HG02588 (cell line): Measurements from ENCODE around the gene TOM1.
A peak's percentile ranks its signal among the peaks of the same experiment; 100 is the strongest.

Experiments used
- ATAC-seq: cut with Tn5 transposase; IDR thresholded peaks from one replicate; pipeline ENCODE4 v1.9.1; 2021; ENCODE audit warnings: mild to moderate bottlenecking, moderate library complexity; ENCODE audit not compliant: unreplicated experiment

Gene TOM1

DNA sequence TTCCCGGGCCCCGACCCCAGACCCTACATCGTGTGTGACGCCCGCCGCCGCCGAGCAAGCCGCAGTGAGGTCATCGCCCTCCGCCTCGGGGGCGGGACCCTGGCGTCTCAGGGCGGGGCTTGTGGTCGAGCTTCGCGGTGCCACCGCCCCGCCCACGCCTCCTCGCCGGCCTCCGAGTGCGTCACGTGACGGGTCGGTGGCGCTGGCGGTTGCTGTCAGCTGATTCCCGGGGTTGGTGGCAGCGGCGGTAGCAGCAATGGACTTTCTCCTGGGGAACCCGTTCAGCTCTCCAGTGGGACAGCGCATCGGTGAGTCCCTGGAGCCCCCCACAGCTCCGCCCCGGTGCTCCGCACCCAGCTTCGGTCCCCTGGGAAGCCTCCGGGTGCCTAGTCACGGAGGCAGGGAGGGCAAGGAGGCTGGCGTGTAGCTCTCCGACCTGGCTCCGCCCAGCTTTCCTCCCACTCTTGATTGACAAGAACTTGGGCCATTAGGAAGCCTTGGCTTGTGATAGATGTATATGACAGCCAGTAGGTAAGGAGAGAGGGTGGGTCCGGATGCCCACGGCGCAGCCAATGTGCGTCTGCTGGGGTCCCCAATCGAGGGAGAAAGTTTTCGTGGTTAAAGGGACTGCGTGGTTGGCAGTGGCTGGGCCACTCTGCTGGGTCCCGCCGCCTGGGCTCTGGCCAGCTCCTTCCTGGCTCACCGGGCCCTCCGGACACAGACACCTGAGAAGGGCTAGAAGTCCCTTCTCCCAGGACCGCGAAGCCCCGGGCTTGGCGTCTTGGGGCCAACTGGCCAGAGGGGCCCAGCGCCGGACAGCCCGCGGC lies at the start of gene TOM1:
TOM1 (plus strand) TSS at position 222 of the 827 bp plus-strand sequence; CDS start at position 257, 35 bp downstream.
- peak; percentile 94 for ATAC-seq

DNA sequence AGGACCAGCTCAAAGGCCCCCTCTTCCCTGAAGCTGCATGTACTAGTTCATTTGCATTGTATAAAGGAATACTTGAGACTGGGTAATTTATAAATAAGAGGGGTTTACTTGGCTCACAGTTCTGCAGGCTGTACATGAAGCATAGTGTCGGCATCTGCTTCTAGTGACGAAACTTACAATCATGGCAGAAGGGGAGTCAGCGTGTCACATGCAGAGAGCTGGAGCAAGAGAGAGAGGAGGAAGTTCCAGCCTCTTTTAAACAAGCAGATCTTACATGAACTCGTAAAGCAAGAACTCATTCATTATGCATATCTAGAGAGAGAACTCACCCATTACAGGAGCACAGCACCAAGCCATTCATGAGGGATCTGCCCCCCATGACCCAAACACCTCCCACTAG lies 49.5 kb upstream of the TOM1 start:
- no peak for ATAC-seq

DNA sequence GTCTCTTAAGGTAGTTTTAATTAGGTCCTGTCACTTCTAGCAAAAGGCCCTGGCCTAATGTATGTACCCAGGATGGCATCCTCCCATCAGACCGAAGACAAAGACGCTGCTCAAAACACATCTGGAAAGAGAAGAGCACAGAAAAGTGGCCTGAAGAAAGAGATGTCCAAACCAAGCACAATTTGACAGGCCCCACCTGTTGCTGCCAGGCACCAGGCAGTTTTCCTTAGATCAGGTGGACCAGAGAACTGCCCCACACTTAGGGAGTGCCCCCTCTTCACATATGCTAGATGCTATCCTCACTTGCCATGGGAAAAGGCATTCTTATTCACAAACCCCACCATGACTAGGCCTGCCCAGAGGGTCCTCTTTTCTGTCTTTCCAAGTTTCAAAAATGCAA lies 45.7 kb upstream of the TOM1 start:
- no peak for ATAC-seq

DNA sequence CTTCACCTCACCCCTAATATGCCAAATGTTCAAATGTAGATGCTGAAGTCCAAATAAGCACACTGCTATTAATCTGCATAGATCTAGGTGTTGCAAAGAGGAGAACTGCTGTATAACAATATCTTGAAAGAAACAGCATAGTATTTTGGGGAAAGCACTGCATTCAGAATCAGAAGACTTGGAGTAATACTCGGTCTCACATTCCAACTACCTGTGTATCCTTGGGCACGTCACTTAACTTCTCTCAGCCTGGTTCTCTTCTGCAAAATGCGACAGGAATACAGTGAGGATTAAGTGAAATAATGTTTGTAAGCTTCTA lies 42.7 kb upstream of the TOM1 start:
- peak; percentile 9 for ATAC-seq

DNA sequence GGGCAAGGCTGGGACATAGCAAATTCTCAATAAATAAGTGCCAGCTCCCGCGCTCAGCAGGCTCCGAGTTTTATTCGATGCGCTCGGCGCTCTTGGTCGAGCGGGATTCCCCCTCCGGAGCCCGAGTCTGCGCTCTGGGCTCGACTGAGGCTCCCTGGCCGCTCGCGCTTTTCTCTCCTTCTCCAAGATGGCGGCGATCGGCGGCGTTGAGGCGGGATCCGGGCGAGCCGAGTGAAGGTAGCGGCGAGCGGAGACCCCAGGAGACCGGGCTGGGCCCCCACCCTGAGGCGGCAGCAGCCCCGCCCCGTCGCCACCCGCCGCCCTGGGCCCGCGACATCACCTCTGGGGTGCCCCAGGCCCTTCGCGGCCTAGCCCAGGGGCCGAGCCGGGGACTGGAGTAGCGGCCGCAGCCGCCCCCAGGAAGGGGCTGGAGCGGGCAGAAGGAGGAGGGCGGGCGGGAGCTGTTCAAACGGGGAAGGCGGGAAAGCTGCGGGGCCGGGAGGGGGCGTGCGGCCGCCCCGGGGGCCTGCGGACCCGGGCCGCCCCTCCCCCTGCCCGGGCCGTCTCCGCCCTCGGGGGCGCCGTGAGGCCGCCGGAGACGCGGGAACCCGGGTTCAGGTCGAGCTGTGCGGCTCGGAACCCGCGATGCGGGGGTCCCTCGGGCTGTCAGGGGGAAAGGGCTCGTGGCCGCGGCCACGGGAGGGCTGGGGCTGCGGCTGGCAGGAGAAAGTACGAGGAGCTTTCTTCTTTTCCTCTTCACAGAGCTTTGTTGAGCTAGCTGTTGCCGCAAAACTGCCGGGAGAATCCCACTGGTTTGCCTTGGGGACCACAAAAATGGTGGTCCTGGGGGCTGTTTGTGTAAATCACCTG lies 42.1 kb upstream of the TOM1 start, which contains the start of gene HMGXB4:
HMGXB4 (plus strand) TSS at position 173 of the 870 bp plus-strand sequence. CDS start 4,898 bp downstream, outside the sequence.
- ATAC-seq = peak; percentile 83

DNA sequence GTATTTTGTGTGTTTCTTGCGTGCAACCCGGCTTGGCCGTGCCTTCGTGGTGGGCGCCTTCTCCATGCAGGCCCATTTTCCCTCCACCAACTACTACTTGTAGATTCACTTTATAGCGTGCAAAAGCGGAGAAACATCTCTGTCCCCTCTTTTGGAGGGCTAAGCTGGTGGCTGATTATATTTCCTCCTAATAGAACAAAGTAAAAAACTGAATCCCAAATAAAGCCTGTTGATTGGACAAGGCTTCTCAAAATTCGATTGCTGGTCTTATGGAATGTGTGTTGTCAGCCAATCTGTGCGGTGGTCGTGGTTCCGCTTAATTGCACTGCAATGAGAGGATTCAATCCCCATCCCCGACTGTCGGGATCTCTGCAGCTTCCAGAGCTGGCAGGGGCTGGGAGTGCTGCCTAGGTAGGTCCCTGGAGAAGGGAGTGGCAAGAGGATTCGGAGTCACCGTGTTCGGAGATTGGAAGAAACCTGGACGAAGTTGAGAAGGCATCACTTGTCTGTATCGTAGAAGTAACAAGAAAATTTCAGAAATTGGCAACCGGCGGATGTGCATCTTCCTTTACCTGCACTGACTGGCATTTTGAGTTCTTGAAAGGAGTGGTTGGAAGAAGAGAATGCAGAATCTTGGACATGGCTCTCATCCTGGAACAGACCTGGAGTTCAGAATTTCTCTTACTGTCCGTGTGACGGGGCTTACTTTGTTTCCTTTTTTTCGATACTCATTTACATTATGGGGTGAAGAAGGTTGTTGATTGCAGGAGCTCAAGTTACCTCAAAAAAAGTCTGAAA lies 41.3 kb upstream of the TOM1 start:
- no peak for ATAC-seq

DNA sequence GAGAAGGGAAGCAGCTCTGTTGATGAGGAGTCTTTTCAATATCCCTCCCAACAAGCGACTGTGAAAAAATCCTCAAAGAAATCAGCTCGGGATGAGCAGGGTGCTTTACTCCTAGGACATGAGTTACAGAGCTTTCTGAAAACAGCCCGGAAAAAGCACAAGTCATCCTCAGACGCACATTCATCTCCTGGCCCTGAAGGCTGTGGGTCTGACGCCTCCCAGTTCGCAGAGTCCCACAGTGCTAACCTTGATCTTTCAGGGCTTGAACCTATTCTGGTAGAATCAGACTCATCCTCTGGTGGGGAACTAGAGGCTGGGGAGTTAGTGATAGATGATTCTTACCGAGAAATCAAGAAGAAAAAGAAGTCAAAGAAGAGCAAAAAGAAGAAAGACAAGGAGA lies 34.7 kb upstream of the TOM1 start:
- no peak for ATAC-seq

DNA sequence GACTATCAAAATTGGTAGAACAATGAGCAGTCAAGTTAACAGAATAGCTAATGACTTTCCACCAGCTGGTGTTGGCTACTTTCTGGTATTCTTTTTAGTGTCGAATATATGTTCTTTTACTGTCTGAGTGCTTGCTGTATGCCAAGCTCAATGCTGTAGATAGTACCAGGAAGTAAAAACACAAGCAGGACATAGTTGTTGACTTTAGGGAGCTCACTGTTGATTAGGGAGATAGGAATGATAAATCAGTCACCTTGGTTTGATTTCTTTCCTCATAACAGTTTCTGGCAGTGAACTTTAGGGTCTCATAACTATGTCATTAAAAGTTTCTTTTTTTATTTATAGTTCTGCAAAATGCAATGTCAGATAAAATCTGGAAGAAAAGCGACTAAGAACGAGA lies 33.4 kb upstream of the TOM1 start:
- ATAC-seq = no peak

DNA sequence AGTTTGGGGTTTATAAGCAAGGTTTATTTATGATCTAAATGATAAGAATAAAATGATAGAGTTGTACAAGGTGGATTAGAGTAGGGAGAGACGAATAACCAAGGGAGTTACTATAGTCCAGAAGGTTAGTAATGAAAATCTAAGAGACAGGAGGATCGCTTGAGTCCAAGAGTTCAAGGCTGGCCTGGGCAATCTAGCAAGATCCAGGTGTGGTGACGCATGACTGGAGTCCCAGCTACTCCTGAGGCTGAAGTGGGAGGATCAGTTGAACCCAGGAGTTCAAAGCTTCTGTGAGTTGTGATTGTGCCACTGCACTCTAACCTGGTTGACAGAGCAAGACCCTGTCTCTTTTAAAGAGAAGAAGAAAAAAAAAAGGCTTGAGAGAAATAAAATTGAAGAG lies 30.1 kb upstream of the TOM1 start:
- ATAC-seq = no peak

DNA sequence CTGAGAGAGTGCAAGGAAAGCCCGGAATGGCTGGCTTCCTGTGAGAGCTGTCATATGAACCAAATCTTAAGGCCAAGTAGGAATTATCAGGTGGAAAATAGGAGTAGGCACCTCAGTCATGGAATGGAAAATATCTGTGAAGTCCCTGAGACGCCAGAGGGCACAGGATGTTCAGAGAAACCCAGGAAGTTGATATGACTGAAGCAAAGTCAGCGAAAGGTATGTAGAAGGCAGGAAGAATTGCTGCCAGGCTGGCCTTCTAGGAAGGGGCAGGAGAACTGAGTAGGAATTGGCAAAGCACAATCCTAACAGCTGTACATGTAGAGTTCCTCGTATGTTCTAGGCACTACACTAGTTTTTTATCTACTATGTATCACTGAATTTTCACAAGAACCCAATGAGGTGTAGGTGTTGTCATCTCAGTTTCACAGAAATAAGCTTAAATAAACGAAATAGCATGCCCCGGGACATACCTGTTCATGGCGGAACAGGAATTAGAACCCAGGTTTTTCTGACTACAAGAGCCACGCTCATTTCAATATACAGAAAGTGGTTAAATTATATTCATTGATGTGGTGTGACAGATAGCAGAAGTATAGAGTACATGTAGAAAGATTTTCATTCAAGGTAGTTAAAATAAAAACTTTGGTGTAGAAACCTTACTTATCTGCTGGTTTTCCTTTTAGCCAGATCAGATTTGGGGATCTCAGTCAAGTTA lies 25.4 kb upstream of the TOM1 start:
- no peak for ATAC-seq

DNA sequence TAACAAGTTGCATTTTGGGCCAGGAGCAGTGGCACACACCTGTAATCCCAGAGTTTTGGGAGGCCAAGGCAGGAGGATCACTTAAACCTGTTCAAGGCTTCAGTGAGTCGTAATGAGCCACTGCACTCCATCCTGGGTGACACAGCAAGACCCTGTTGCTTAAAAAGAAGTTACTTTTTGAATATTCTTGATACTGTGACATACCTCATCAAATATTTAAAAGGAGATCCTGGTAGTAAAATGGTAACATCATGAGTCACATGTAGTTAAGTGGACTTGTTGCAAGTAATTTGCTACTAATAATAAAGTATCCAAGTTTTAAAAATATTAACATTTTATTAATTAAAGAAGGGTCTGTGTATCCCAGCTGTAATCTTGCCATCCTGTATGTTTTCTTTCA lies 24.1 kb upstream of the TOM1 start:
- no peak for ATAC-seq

DNA sequence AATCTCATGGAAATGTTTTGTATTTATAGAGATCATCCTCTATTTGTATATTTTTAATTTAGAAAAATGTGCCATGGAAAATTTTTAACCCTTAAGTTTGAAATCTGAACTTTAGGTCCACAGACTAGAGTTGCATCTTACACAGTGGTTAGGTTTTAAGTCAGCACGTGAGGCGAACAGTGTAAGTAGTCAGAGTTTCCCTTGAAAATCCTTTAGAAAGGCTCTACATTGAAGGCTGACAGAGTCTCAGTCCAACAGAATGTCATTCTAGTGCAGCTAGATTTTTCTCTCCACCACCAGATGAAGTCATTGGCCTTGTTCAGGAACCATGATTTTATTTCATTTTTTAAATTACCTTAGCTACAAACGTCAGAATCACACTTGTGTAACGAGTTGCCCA lies 23.7 kb upstream of the TOM1 start:
- no peak for ATAC-seq

DNA sequence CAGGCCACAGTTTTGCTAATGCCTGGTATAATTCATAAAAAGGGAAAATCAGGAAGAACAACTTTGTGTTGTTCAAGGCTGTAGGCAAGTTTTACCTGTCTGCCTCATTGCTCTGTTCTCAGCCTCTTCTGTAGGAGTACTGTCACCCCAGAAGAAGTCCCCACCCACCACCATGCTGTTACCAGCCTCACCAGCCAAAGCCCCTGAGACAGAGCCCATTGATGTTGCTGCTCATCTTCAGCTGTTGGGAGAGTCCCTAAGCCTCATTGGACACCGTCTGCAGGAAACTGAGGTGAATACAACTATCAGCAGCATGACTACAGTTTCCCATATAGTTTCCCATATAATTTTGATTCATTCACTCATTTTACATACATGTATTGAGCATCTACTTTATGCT lies 11.6 kb upstream of the TOM1 start:
- no peak for ATAC-seq

DNA sequence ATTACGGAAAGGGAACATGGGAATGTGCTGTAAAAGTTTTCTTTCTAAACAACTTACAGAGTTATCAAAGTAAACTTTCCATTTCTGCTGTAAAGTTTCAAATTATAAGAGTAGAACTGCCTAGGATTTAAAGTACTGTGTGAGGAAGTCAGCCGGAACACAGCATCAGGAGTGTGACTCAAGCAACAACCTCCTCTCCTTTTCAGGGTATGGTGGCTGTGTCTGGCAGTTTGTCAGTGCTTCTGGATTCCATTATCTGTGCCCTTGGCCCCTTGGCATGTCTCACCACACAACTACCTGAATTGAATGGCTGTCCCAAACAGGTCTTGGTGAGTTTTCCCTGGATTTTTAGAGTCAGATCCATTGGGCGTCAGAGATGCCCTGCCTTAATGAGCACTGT lies 6.9 kb upstream of the TOM1 start:
- ATAC-seq = no peak

DNA sequence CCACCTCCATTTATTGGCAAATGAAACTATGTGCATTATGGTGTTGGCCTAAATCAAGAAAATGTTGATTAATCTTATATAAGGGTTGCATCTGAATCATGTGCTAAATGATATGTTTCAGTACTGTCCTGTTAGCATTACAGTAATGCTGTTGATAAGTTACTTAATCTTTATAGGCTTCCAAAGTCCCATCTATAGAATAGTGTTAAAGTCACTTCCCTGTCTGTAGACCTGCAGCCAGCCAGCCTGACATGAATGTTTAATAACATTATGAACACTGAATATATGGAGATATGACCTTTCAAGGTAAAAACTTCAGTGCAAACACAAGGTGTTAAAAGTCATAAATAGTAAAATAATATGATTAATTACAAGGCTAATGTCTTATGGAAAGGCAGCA lies 3.6 kb upstream of the TOM1 start:
- no peak for ATAC-seq

DNA sequence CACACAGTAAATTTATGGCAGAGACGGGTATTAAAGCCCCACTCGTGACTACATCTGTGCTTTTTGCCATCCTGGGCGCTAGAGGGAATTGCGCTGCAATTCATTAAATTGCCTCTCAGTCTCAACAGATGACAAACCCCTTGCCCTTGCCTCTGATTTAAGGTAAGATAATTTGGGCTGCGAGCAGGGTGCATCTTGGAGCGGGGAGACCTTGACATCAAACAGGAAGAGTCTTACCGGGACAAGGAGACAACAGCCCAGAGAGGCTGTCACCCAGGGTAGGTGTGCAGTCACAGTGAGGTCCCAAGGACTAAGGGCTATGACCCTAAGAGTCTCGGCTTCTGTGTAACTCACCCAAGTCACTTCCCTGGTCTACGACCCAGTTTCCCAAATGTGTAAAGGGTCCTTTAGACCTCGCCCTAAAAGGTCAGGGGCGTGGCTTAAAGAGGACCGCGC lies 449 bp upstream of the TOM1 start:
- no peak for ATAC-seq

DNA sequence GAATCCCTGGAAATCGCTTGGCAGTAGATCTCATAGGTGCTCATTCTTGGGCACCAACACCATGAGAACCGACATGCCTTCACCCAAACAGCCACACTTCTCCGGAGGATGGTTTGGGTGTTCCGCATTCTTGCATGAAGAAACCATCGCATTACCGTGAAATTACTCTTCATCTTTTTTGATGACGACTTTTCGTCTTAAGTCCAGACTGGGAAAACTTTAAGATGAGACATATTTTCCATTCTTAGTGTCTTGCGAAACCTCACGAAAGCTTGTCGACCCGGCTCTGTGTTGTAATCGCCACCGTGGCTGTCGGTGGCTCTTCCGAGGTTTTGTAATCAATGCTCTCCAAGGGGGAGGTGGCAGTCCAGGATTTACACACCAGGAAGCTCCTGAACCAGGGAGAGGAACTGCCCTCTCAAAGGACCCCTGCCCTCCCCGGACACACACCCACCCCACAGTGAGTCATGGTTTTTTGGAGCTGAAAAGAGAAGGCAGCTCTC lies 1.7 kb downstream of the TOM1 start:
- no peak for ATAC-seq

DNA sequence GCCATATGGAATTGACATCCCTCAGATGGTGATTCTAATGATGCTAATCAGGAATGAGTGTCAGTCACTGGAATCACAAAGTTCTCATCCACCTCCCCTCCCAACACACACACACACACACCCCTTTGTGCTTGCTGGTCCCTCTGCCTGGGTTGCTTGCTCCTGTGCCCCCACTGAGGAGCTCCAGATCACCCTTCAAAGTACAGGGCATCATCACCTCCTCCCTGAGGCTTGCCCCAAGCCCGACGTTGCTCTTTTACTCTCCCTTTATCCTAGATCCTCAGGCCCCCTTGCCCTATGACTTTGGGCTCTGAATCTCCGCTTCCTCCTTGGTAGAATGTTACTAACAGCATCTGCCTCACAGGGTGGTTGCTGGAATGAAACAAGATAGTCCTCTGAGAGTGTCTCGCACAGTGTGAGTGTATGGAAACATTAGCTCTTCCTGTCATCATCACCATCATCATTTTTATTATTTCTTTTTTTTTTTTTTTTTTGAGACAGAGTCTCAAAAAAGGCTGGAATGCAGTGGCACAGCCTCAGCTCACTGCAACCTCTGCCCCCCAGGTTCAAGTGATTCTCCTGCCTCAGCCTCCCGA lies 3.4 kb downstream of the TOM1 start:
- no peak for ATAC-seq

DNA sequence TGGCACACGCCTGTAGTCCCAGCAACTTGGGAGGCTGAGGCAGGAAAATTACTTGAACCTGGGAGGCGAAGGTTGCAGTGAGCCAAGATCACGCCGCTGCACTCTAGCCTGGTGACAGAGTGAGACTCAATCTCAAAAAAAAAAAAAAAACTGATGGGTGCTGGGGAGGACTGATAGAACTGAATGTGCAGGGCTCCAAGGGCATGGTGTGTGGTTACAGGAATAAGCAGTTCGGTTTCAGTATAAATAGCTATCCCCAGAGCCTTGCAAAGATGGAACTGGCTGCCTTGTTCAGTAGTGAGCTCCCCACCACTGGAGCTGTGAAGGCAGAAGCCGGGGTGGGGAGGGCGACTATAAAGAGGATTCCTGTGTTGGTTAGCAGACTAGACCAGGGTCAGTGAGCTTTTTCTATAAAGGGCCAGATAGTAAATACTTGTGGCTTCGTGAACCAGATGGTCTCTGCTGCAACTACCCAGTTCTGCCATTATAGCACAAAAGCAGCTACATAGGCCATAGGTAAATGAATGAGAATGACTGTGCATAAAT lies 5.9 kb downstream of the TOM1 start:
- ATAC-seq = no peak
